HL-60/S4 (cell line): ENCODE measurements around the gene HLA-F.

Experiments used
- in situ Hi-C: fragments of 300-500 bp; cut with MboI; formaldehyde crosslinking; loops from 2 replicates; pipeline ENCODE4 v1.14.3; 2022; ENCODE audit warnings: low sequenced_read_pairs

Gene HLA-F

DNA sequence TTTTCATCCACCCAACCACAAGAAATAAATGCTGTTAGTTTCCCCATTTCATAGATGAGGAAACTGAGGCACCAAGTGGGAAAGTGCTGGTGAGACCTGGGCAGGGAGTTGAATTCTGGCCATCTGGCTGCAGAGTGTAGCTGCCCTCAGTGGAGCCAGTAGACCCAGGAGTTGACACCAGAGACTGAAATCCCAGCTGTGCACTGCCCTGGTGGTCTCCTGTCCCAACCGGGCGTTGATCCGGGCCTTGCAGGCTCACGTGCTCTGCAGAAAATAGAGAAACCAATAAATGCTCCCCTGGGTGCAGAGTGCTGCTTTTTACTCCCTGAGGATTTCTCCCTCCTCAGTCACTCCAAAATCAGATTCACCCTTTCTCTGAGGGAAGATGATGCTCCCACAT is 18.4 kb downstream of the HLA-F start:
- in situ Hi-C loops: loop anchor here (25.0 kb wide), 1 partner anchor 271 kb away; no protein-coding TSS in a partner anchor

DNA sequence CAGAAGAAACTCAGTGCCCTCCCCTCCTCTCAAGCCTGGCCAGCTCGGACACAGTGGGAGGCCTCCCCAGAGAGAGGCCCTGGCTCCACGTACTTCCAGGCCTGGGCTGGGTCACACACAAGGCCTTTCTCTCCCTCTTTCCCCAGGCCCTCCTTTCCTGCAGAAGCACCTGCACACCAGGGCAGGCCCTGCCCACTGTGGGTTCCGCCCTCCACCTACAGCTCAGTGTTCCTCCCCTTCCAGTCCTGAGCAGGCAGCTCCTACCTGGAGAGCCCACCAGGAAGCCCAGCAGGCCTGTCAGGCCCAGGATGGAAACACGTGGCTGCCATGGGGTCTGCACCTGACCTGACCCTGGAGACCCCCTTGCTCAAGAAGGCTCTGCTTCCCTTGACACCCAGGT is 18.9 kb downstream of the HLA-F start:
- in situ Hi-C loops: loop anchor here (25.0 kb wide), 1 partner anchor 270 kb away; no protein-coding TSS in a partner anchor

DNA sequence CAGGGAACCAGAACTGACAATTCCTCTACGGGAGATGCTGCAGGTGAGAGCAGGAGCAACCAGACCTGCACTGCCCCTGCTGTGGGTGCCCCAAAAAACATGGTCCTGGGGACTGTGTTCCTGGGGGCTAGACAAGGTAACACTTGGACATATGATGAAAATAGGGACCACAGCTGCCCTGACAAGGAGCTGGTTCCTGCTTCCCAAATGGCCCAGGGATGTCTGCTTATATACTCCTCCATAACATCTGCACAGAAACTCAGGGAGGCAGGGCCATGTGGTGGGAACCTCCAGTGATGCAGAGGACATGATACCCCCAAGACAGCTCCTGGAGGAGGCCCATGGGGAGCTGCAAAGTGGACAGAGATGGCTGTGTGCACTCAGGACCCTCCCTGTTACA is 19.8 kb downstream of the HLA-F start:
- in situ Hi-C loops: loop anchor here (25.0 kb wide), 1 partner anchor 269 kb away; no protein-coding TSS in a partner anchor

DNA sequence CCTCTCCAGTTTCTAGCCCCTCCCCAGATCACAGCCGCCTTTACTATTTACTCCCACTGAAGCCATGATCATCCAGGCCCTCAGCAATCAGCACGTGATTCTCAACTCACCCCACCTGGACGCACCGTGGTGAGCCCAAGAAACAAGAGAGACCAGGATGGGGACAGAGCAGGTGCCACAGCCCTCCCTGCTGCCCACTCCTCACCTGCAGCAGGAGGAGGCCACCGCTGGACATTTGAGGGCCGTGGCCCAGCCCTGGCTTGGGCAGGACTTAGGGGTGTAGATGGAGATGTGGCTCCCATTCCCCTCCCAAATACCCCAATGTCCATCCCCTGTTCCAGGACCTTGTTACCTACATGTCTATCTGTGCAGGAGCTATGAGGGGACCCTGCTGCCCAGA is 20.3 kb downstream of the HLA-F start:
- in situ Hi-C loops: loop anchor here (25.0 kb wide), 1 partner anchor 269 kb away; no protein-coding TSS in a partner anchor

DNA sequence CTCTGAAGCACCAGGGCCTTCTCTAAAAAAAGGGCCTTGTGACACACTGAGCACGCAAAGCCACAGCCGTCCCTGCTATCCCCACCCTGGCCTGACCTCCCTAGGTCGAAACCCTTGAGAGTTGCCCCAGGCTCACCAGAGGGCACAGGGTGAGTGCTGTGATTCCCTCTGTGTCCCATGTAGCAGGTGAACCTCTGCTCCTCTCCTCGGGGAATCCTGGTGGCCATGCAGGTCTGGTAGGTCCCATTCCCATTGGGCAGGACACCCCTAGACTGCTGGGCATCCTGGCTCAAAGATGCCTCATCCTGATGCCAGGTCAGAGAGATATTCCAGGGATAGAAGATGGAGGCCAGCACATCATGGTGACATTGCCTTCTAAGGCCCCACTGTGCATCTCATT is 20.9 kb downstream of the HLA-F start:
- in situ Hi-C loops: loop anchor here (25.0 kb wide), 1 partner anchor 268 kb away; no protein-coding TSS in a partner anchor

DNA sequence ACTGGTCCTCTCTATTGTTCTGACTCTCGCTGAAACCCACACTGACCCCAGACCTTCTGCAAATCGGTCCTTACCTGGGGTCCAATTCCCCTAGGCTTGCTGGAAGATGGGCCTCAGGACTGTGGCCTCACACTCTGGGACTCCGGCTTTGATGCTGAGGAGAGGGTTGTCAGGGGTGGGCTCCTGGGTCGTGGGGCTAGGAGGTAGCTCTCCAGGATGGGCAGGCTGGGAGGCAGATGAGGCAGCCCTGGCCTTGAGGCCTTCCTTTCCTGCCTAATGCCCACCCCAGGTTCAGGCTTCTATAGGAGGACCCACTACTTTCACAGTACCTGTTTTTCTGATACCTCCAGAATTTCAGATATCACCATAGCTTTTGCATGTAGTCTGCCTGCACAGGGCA is 21.4 kb downstream of the HLA-F start:
- in situ Hi-C loops: loop anchor here (25.0 kb wide), 1 partner anchor 268 kb away; no protein-coding TSS in a partner anchor

DNA sequence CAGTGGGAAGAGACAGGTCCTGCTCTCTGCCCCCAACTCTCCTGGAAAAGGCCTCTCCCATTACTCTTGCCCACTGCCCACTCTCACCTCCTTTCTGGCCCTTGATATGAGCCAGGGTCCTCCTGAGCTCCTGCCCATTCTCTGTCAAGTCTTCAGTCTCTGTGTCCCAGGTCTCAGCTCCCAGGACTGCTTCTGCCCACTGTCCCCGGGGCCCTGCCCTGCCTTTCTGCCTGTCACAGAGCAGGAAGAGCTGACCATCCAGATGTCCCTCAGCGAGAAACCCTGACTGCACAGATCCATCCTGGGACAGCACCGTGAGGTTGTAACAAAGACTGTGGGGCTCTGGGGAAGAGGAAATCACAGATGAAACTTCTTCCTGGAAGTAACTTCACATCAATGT is 22.2 kb downstream of the HLA-F start:
- in situ Hi-C loops: loop anchor here (25.0 kb wide), 1 partner anchor 267 kb away; no protein-coding TSS in a partner anchor

DNA sequence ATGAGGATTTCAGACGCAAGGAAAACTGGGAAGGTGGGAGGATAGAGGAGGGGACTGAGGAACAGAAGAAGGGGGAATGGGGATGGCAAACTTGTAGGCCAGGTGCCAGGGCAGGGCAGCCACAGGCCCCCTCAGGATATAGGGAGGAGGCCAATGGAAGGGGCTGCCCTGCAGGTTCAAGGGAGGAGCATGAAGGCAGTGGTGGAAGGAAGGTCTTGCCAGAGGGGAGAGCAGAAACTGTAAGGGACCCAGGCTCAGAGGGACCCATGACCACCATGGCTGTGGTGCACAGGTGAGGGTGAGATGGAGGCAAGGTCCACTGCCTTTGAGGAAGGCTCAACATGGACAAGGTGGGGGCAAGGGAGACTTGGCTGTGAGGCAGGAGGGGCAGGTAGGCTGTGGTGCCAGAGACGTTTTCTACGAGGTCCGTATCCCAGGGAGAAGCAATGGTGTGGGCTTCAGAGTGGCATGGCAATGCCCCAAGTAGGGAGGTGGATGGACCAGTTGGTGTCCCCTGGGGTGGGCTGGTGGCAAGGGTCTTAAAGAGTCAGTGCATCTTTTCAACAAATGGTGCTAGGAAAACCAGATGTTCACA is 22.7 kb downstream of the HLA-F start:
- in situ Hi-C loops: loop anchor here (25.0 kb wide), 1 partner anchor 266 kb away; no protein-coding TSS in a partner anchor

DNA sequence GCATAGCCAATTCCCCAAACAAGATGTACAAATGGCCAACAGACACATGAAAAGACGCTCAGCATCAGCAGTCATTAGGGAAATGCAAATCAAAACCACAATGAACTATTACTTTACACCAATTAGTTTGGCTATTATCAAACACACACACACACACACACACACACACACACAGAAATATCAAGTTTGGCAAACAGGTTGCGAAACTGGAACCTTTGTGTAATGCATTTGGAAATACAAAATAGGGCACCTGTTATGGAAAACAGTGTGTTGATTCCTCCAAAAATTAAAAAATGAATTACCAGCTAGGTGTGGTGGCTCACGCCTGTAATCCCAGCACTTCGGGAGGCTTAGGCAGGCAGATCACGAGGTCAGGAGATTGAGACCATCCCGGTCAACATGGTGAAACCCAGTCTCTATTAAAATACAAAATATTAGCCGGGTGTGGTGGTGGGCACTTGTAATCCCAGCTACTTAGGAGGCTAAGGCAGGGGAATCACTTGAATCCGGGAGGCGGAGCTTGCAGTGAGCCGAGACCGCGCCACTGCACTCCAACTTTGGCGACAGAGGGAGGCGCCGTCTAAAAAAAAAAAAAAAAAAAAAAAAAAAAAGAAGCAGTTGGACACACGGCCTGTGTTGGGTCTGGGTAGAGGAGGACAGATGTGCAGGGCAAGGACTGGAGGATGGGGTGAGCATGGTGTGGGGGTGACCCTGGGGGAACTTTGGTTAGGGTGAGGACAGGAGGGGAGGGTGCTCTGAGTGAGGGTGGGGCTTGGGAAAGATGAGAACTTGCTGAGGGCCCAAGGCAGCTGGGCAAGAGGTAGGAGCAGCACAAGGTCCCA is 23.8 kb downstream of the HLA-F start:
- in situ Hi-C loops: loop anchor here (25.0 kb wide), 1 partner anchor 265 kb away; no protein-coding TSS in a partner anchor

DNA sequence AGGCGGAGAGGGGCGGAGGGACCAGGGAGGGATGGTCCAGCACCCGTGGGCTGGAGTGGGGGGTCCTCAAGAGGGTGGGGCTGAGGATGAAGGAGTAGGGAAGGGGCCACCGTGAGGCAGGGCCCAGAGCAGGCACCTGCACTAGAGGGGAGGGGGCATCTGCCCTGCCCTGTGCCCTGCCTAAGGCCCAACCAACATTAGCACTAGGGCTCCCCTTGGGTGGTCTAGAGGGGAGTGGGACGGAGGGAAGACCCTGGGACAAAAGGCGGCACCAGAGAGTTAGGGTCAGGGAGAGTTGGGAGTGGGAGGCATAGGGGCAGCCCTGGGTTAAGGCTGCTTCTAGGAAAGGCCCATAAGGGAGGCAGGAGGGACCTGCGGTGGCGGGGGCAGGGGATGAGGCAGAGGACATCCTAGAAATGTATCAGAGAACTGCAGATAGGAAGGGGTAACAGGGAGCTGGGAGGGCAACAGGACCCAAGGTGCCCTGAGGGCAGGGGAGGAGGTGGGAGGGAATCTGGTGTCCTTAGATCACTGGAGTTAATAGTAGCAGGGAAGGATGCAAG is 24.5 kb downstream of the HLA-F start:
- in situ Hi-C loops: loop anchor here (25.0 kb wide), 1 partner anchor 265 kb away; no protein-coding TSS in a partner anchor

DNA sequence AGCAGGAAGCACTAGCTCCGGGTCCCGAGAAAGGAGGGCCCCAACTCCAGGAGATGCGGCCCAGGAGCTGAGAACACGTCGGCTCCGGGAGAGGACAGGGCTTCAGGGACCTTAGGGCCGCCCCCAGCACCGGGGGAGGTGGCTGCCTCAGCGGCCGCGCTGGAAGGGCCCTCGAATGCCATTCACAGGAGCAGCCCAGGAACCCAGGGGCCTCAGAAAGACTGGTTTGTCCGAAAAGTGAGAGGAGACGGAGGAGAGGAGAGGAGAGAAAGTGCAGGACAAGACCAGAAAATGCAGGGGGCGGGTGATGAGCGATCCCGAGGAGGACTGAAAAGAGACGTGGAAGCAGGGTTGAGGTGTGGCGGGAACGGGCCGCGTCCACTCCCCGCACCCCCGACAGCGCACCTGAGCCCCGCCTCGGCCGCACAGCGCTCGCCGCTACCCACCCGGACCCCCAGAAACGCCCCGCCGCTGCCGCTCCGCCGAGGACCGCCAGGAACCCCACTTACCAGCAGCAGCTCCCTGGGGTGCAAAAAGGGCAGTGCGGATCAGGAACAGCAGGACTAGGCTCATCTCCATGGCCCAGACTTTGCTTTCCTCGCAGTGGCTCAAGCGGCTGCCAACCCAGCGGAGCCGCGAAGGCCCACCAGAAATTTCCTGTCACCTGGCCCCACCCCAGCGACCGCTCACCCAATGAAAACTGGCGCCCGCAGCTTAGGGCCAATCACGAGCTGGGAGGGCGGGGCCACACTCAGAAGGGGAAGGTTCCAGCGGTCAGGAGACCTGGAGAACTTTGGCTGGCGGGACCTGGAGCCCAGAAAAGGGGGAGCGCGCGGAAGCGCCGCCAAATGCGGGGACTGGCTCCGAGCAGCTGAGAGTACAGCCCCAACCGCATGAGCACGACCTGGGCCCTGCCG is 25.4 kb downstream of the HLA-F start:
- in situ Hi-C loops: loop anchor here (25.0 kb wide), 1 partner anchor 264 kb away; no protein-coding TSS in a partner anchor

DNA sequence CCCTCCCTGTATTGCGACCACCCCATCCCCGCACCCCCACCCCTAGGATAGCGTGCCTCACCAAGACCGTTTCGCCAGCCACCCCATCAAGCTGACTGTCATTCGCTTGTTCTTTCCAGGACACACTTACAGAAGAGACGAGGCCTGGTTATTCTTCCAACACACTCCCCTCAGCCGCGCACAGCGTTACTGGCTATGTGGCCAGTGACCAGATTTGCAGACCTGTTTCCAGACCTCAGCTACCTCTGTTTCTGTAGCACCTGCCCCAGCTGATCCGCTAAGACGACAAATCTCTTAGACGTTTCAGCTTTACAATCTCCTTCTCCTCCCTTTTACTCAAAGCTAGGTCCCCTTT is 26.1 kb downstream of the HLA-F start:
- in situ Hi-C loops: loop anchor here (25.0 kb wide), 1 partner anchor 263 kb away; no protein-coding TSS in a partner anchor

DNA sequence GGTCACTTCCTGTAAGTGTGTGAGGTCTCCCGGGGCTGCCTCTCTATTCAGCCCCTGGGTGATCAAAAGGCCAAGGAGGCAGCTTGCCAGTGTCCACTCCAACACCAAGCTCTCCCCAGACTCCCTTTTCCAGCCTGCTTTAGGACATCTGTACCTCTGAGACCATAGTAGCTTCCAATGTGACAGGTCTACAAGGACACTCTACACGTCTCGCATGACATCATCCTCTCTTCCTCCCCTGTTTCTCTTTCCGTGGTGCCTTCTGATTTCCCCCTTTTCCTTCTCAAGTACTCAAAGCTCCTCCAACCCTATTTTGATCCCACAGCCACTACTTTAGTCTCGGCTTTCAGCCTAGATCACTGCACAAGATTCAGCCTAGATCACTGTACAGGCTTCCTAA is 26.4 kb downstream of the HLA-F start:
- in situ Hi-C loops: loop anchor here (25.0 kb wide), 1 partner anchor 263 kb away; no protein-coding TSS in a partner anchor

DNA sequence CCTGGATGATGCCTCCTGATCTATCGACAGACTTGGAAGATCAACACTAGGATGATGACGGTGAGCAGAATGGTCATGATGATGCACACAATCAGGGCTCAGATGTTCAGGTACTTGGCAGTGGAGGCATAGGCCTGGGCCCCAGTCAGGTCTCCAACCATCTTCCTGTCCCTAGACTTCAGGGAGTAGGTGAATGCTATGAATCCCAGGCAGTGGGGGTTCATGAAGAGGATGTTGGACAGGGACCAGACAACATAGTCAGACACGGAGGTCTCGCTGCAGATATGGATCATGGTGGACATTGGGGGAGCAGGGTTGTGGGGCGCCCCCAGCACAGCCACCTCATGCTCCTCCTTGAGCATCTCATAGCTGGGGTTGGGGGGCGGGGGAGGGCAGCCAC is 27.5 kb downstream of the HLA-F start:
- in situ Hi-C loops: no loop called here

DNA sequence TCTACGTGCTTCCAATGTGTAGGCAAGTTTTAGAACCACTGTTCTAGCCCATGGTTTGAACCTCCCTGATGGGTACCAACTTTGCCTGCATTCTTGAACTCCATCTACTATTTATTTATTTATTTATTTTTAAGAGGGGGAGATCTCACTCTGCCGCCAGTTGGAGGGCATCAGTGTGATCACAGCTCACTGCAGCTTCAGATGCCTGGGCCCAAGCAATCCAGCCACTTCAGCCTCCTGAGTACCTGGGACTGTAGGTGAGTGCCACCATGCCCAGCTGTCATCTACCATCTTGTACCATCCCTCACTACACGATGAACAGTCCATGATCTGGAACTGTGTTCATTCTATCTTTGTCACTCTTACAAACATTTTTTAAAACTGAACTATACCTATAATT is 28.2 kb downstream of the HLA-F start:
- in situ Hi-C loops: no loop called here

DNA sequence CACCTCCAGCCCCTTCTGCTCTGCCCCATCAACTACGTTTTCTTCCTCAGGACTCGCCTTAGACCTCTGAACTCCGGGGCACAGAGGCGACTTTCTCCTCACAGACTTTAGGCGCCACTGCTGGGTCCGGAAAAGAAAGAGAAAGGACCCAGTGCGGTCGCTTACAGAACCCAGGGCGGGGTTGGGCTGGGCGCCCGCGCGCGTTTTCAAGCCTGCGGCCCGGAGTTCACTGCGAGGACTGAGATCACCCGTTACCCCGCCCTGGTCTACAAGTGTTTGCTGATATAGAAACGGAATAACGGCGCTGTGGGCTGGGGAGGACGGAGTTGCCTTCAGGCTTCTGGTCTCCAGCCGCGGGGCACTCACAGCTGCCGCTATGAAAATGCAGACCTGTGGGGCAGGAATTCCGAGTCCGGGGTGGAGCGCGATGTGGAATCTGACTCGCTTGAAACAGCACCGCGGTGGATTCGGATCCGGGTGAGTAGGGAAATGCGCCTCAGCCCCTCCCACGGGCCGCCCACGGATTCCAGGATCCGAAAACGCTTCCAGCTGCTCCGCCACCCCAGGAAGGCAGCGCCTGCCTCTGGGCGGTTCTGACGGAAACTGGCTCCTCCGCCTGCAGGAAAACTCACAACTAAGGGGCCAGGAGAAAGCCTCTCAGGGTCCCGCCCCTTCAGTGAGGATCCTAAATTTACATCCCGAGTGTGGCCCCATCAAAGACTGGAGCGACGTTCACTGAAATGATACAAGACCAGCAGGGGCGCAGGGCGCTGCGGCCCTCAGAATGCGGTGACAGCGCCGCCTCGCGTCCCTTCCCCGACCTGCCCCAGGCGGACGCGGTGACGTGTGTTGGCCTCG is 29.4 kb downstream of the HLA-F start:
- in situ Hi-C loops: no loop called here

DNA sequence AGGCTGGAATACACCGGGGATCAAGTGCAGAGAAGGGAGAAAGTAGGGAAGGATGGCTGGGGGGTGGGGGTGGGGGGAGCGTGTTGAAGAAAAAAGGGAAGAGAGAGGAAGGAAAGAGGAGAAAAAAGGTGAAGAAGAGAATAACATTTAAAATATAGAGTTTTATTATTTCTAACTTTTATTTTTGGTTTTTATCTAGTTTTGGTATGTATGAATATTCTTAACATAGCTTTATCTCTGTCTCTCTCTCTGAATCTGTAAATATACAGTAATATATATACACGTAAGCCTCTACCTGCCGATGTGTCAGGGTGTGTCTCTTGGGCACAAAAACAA is 30.0 kb downstream of the HLA-F start:
- in situ Hi-C loops: no loop called here

DNA sequence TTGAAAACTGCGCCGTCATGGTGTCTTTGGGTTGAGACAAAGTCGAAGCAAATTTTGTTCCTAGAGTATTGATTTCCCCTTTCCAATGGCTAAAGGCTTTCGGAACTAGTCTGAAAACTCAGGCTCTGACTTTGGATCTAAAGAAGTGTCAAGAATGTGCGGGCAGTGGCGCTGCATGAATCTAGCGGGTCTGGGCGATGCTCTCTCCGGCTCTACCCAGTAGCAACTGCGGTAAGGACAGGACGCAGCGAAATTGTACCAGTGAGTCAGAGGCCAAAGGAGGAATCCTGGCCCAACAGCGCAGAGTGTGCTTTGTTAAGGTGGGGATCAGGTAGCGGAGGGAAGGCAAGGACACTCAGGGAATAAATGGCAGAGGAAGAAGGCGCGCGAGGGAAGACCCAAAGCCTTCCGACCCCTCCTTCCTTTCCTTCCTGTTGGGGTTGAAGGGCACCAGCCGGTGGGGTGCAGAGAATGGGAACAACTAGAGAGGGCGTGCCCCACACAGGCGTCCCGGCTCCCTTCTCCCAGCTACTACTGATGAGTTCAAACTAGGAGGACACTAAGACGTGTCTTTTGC is 32.1 kb downstream of the HLA-F start:
- in situ Hi-C loops: no loop called here

DNA sequence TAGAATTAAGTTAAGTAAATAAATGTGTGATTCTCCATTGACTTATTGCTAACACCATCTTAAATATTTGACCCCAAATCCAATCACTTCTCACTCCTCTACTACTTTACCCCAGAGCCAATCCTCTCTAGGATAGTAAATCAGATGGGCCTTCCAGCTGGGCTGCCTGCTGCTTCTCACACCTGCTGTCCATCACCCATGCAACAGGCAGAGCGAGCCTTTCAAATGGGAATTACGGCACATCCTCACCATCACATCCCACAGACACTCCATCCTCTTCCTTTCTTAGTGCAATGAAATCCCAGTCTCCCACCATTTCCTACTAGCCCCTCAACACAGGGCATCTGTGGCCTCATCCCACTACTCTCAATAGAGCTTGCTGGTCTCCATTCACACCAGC is 34.0 kb downstream of the HLA-F start:
- in situ Hi-C loops: no loop called here
